Measurements from ENCODE around the gene C1QA. TPM values are rescaled to one million over a fixed set of nuclear protein-coding genes. Genes with fewer than 3 reads are reported as not detected.
"Not testable (repeated sequence)": the region's sequence is repeated elsewhere in the genome, so short reads cannot be mapped to it uniquely, and the experiment has no call there.

The C1QA gene
- total RNA-seq, 2 experiments from 2014 or later: not detected

DNA sequence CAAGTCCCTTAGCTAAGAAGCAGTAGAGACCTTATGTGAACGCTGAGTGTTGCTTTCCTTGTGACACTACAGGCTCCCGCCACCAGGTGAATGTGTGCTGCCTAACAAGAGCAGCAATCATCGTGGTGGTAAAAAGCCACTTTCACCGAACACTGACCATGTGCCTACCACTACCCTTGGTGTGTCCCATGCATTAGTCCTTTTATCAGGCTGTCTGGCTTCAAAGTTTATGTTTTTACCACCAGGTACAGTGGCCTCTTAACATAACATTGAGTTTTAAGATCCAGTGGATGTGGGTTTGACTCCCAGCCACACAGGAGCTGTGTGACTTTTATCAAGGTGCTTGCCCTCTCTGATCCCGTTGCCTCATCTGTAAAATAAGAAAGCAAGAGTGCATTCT lies 18.3 kb downstream of the C1QA start:
- no peak overlapping the region for H3K27ac Mint-ChIP-seq
- no peaks in the 10 kb centered on the region for H3K9me3 Mint-ChIP-seq
- ChIA-PET POLR2A (no interaction called here), CTCF (interaction anchor here (1.2 kb wide), 1 partner anchor 9 kb away, joined by 4 read pairs; no protein-coding TSS in a partner anchor)
- no peaks in the 10 kb centered on the region for H3K4me1 Mint-ChIP-seq
- DNase-seq: no peak
- H3K4me3 Mint-ChIP-seq: no peak overlapping the region
- H3K27me3 Mint-ChIP-seq: peaks cover 2% of the 10 kb centered on the region
- H3K36me3 Mint-ChIP-seq (ENCODE audit: low read depth): no peaks in the 10 kb centered on the region

- H3K36me3 Mint-ChIP-seq (ENCODE audit: low read depth): no peaks in the 10 kb centered on the region
- no peaks in the 10 kb centered on the region for H3K9me3 Mint-ChIP-seq
- no peak overlapping the region for H3K27ac Mint-ChIP-seq
- DNase-seq: no peak
- peaks cover 2% of the 10 kb centered on the region for H3K27me3 Mint-ChIP-seq
- no peaks in the 10 kb centered on the region for H3K4me1 Mint-ChIP-seq
- no peak overlapping the region for H3K4me3 Mint-ChIP-seq
- CTCF ChIA-PET: no interaction called here
- POLR2A ChIA-PET: no interaction called here
Measured at GRCh38 chr1:22658385-22659163, 22.1 kb downstream of the C1QA start.

GRCh38 chr1:22660716-22661241 lies 24.4 kb downstream of the C1QA start:
- peaks cover 2% of the 10 kb centered on the region for H3K27me3 Mint-ChIP-seq
- POLR2A ChIA-PET: no interaction called here
- H3K4me3 Mint-ChIP-seq: no peak overlapping the region
- no peaks in the 10 kb centered on the region for H3K4me1 Mint-ChIP-seq
- H3K27ac Mint-ChIP-seq: no peak overlapping the region
- CTCF ChIA-PET: no interaction called here
- no peaks in the 10 kb centered on the region for H3K9me3 Mint-ChIP-seq
- no peaks in the 10 kb centered on the region for H3K36me3 Mint-ChIP-seq (ENCODE audit: low read depth)
- no peak for DNase-seq

DNA sequence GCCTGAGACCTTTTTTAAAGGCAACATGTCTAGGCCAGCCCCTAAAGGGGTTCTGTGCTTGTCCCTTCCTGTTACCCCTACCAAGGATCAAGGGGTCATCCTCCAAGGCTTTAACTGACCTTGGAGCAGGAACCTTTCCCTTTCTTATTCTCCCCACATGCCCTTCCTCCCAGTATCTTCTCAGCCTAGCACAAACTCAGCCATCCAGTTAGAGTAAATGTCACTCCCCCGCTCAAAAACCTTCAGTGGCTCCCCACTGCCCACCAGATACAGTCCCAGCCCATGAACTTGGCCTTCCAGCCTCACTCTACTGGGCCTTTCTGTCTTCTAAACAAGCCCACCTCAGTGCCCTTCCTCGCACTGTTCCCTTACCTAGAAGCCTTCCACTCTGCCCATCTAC lies 25.5 kb downstream of the C1QA start:
- POLR2A ChIA-PET: no interaction called here
- H3K4me1 Mint-ChIP-seq: no peaks in the 10 kb centered on the region
- no peaks in the 10 kb centered on the region for H3K9me3 Mint-ChIP-seq
- H3K4me3 Mint-ChIP-seq: no peak overlapping the region
- H3K27me3 Mint-ChIP-seq: no peaks in the 10 kb centered on the region
- no peaks in the 10 kb centered on the region for H3K36me3 Mint-ChIP-seq (ENCODE audit: low read depth)
- no peak for DNase-seq
- CTCF ChIA-PET: no interaction called here
- no peak overlapping the region for H3K27ac Mint-ChIP-seq

DNA sequence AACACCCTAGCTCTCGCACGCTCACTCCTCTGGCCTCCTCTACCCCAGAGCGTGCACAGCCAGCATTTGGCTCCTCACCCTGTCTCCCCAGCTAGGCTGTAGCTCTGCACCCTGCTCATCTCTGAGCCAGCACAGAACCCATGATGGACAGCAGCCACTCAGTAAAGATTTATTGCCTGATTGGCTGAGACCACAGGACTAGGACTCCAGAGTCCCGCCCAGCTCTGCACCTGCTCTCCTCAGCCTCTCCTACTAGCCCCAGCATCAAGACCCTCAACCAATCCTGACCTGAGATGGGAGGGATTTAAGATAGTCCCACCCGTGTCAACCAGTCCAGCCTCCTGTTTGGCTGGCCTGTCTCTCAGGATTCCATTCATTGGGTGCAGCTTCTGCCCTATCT lies 25.9 kb downstream of the C1QA start:
- CTCF ChIA-PET: no interaction called here
- POLR2A ChIA-PET: no interaction called here

DNA sequence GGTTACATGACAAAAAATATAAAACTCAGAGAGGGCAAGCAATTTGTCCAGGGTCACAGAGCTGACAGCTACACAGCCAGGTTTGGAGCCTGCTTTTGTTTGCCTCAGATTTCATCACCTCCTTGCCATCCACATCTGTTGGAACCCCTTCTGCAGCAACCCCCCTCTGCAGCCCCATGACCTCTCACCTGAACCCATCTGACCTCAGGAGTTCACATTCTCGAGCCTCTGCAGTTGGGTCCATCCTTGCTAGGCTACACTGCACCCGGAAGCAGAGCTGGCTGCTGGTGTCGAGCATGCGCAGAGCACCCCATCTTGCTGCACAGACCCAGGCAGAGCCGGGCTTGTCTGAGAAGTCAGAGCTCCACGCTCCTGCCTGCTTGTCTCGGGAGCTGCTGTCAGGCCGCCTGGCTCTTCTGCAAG lies 26.6 kb downstream of the C1QA start:
- Mint-ChIP-seq H3K4me1 (no peaks in the 10 kb centered on the region), H3K9me3 (no peaks in the 10 kb centered on the region), H3K27me3 (peaks cover 4% of the 10 kb centered on the region), H3K27ac (no peak overlapping the region), H3K4me3 (no peak overlapping the region), H3K36me3 (ENCODE audit: low read depth) (no peaks in the 10 kb centered on the region)
- ChIA-PET POLR2A (no interaction called here), CTCF (no interaction called here)
- DNase-seq: no peak

More for the DNA sequence above, 25.9 kb downstream of the C1QA start:
- no peaks in the 10 kb centered on the region for H3K4me1 Mint-ChIP-seq
- no peaks in the 10 kb centered on the region for H3K9me3 Mint-ChIP-seq
- H3K36me3 Mint-ChIP-seq (ENCODE audit: low read depth): no peaks in the 10 kb centered on the region
- H3K27ac Mint-ChIP-seq: no peak overlapping the region
- no peaks in the 10 kb centered on the region for H3K27me3 Mint-ChIP-seq
- no peak for DNase-seq
- no peak overlapping the region for H3K4me3 Mint-ChIP-seq

- no peaks in the 10 kb centered on the region for H3K36me3 Mint-ChIP-seq (ENCODE audit: low read depth)
- H3K27ac Mint-ChIP-seq: no peak overlapping the region
- no peak for DNase-seq
- H3K9me3 Mint-ChIP-seq: no peaks in the 10 kb centered on the region
- CTCF ChIA-PET: no interaction called here
- H3K4me1 Mint-ChIP-seq: no peaks in the 10 kb centered on the region
- POLR2A ChIA-PET: no interaction called here
- H3K4me3 Mint-ChIP-seq: no peak overlapping the region
- peaks cover 4% of the 10 kb centered on the region for H3K27me3 Mint-ChIP-seq
Measured at GRCh38 chr1:22665752-22666151, 29.3 kb downstream of the C1QA start.

DNA sequence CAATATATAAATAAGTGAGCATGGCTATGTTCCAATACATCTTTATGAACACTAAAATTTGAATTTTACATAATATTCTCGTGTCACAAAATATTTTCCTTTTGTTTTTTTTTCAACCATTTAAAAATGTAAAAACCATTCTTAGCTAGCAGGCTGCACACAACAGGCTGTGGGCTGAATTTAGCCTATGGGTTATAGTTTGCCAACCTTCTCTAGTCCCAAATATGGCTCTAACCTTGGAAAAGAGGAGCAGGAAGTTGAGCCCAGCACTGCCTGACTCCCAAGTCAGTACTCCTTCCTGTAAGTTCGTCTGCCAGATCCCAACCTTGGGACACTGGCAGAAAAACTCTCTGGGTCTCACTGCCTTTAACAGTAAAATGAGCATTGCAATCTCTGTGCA lies 30.0 kb downstream of the C1QA start:
- Mint-ChIP-seq H3K27me3 (peaks cover 4% of the 10 kb centered on the region), H3K4me1 (no peaks in the 10 kb centered on the region), H3K36me3 (ENCODE audit: low read depth) (no peaks in the 10 kb centered on the region), H3K9me3 (no peaks in the 10 kb centered on the region), H3K27ac (no peak overlapping the region), H3K4me3 (no peak overlapping the region)
- ChIA-PET POLR2A (no interaction called here), CTCF (no interaction called here)
- DNase-seq: no peak

DNA sequence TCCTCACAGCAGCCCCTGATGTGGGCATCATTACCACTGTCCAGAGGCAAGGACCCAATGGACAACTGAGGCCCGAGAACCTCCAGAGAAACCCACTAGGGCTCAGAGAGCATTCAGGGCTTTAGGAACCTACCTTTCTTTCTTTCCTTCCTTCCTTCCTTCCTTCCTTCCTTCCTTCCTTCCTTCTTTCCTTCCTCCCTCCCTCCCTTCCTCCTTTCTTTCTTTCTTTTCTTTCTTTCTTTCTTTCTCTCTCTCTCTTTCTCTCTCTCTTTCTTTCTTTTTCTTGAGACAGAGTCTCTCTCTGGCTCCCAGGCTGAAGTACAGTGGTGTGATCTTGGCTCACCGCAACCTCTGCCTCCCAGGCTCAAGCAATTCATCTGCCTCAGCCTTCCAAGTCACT lies 32.4 kb downstream of the C1QA start:
- CTCF ChIA-PET: interaction anchor here (0.6 kb wide), 1 partner anchor 12 kb away, joined by 3 read pairs; no protein-coding TSS in a partner anchor
- H3K9me3 Mint-ChIP-seq; H3K36me3 Mint-ChIP-seq (ENCODE audit: low read depth); H3K27ac Mint-ChIP-seq; POLR2A ChIA-PET; H3K4me1 Mint-ChIP-seq; DNase-seq; H3K4me3 Mint-ChIP-seq: not testable (repeated sequence)
- H3K27me3 Mint-ChIP-seq: peaks cover 10% of the 10 kb centered on the region

GRCh38 chr1:22670352-22670975 lies 34.0 kb downstream of the C1QA start:
- H3K4me3 Mint-ChIP-seq: no peak overlapping the region
- no peak overlapping the region for H3K27ac Mint-ChIP-seq
- ChIA-PET POLR2A (no interaction called here), CTCF (no interaction called here)
- no peaks in the 10 kb centered on the region for H3K36me3 Mint-ChIP-seq (ENCODE audit: low read depth)
- H3K9me3 Mint-ChIP-seq: no peaks in the 10 kb centered on the region
- no peaks in the 10 kb centered on the region for H3K4me1 Mint-ChIP-seq
- peaks cover 14% of the 10 kb centered on the region for H3K27me3 Mint-ChIP-seq
- no peak for DNase-seq

- no peaks in the 10 kb centered on the region for H3K36me3 Mint-ChIP-seq (ENCODE audit: low read depth)
- H3K27me3 Mint-ChIP-seq: peaks cover 14% of the 10 kb centered on the region
- no peaks in the 10 kb centered on the region for H3K9me3 Mint-ChIP-seq
- no peak for DNase-seq
- H3K4me3 Mint-ChIP-seq: no peak overlapping the region
- POLR2A ChIA-PET: no interaction called here
- H3K27ac Mint-ChIP-seq: no peak overlapping the region
- CTCF ChIA-PET: no interaction called here
- H3K4me1 Mint-ChIP-seq: no peaks in the 10 kb centered on the region
Measured at GRCh38 chr1:22671999-22672398, 35.6 kb downstream of the C1QA start.

- Mint-ChIP-seq H3K4me1 (no peaks in the 10 kb centered on the region), H3K27ac (no peak overlapping the region), H3K4me3 (no peak overlapping the region), H3K36me3 (ENCODE audit: low read depth) (no peaks in the 10 kb centered on the region), H3K9me3 (no peaks in the 10 kb centered on the region), H3K27me3 (peaks cover 10% of the 10 kb centered on the region)
- DNase-seq: no peak
- CTCF ChIA-PET: interaction anchor here (0.6 kb wide), 1 partner anchor 276 kb away, joined by 3 read pairs; no protein-coding TSS in a partner anchor
- POLR2A ChIA-PET: no interaction called here
Measured at GRCh38 chr1:22673486-22674409, 37.3 kb downstream of the C1QA start.

- POLR2A ChIA-PET: no interaction called here
- no peaks in the 10 kb centered on the region for H3K36me3 Mint-ChIP-seq (ENCODE audit: low read depth)
- CTCF ChIA-PET: no interaction called here
- H3K9me3 Mint-ChIP-seq: no peaks in the 10 kb centered on the region
- no peaks in the 10 kb centered on the region for H3K4me1 Mint-ChIP-seq
- DNase-seq: no peak
- H3K27me3 Mint-ChIP-seq: peaks cover 10% of the 10 kb centered on the region
- H3K4me3 Mint-ChIP-seq: no peak overlapping the region
- no peak overlapping the region for H3K27ac Mint-ChIP-seq
Measured at GRCh38 chr1:22674410-22674749, 38.0 kb downstream of the C1QA start.
